CD4-positive, alpha-beta T cell treated with Interleukin-6 at 100 ng/mL for 8 hours (primary cell): ENCODE measurements around the gene BCAR3.

Source experiments
- DNase-seq: peaks from one replicate; pipeline ENCODE4 v3.0.0-alpha.2; 2020; ENCODE audit warnings: mixed read lengths, low spot score

The BCAR3 gene

GRCh38 chr1:93542398-93542797, 139.2 kb downstream of the BCAR3 start:
- DNase-seq, result no peak

DNA sequence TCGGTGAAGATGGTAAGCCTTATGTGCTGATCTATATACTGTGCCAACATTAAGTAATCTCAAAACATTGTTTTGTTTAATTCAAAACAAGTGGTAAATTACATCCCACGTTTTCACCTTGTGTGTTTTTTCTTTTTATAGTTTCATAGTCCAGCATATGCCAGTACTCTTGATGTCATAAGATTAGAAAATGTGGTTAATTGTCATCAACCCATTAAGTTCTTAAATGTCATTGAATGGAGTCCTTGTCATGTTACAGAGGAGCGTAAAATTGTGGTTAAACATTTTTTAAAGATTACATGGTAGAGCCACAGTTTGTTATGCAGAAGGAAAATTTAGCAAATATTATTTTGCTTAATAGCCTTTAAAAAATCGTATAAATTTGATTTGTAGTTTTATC, 140.6 kb downstream of the BCAR3 start:
- no peak for DNase-seq

- no peak for DNase-seq
Measured at GRCh38 chr1:93537924-93538323, 143.7 kb downstream of the BCAR3 start.

GRCh38 chr1:93537396-93537795, 144.2 kb downstream of the BCAR3 start:
- no peak for DNase-seq

DNA sequence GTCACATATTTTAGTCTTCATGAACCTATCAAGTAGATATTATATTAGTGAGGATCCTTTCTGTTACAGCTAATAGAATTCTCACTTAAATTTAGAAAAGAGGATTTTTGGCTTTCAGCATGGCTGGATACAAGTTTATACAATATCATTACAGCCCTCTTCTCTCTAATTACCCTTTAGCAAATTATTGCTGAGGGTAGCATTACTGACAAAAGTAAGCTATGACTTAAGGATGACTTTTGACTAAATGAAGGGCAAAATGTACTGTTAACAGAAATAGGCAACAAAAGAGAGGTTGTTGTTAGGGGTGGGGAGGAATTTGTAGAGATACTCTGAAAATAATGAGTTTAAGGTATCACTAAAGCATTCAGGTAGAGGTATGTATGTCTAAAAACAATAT, 148.0 kb downstream of the BCAR3 start:
- DNase-seq, result no peak

GRCh38 chr1:93532780-93533378, 148.8 kb downstream of the BCAR3 start:
- no peak for DNase-seq

GRCh38 chr1:93531193-93531592, 150.4 kb downstream of the BCAR3 start:
- no peak for DNase-seq

DNA sequence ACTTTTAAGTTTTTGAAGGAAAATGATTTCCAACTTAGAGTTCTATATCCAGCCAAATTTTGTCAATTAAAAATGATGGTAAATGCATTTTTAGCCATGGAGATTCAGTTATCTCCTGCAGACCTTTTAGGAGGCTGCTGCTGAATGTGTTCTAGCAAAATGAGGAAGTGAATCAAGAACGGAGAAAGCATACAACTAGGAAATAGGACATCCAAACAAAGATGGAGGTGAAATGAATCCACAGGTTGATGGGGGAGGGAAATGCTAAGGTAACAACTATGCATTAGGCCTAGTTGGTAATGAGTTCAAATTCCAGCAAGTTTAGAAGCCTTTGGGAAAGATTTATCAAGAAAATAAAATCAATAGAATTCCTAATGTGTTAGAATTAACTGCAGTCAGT, 153.2 kb downstream of the BCAR3 start:
- DNase-seq, result no peak

GRCh38 chr1:93526431-93526830, 155.2 kb downstream of the BCAR3 start:
- no peak for DNase-seq

- DNase-seq, result no peak
Measured at GRCh38 chr1:93525431-93525830, 156.2 kb downstream of the BCAR3 start.

DNA sequence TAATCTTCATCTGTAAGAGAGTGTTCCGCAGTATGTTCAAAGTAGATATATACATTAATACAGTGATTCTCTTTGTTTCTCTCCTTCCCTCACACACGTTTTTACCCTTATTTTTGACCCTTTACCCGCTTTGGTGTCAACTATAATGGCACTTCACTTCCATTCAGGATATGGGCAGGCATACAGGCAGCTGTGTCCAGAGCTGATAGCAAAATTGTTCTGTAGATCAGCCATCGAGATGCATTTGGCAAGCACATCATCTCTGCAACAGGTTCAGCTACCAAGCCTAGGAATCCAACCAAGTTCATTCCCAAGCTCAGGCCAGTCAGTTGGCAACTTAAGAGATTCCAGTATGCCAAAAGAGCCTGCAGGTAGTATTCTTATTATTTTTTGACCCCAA, 158.9 kb downstream of the BCAR3 start:
- DNase-seq, result no peak

DNA sequence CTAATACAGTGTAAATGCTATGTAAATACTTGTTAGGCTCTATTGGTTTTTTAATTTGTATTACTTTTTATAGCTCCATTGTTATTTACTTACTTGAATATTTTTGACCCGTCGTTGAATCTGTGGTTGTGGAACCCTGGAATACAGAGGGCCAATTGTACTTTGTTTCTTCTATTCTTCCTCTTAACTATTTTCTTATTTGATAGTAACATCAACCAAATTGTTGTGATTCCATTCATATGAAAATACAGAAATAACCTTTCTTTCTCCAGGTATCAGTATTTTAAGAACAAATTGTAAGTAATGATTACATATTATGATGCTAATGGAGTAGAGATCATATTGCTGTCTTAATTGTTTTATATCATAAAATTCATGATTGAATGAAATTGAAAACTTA, 160.0 kb downstream of the BCAR3 start:
- no peak for DNase-seq

- no peak for DNase-seq
Measured at GRCh38 chr1:93519199-93519829, 162.3 kb downstream of the BCAR3 start.

GRCh38 chr1:93518516-93518915, 163.1 kb downstream of the BCAR3 start:
- DNase-seq, result no peak

GRCh38 chr1:93516164-93516563, 165.5 kb downstream of the BCAR3 start:
- DNase-seq, result no peak
